Measurements from ENCODE around the gene DHX15.

Gene DHX15

DNA sequence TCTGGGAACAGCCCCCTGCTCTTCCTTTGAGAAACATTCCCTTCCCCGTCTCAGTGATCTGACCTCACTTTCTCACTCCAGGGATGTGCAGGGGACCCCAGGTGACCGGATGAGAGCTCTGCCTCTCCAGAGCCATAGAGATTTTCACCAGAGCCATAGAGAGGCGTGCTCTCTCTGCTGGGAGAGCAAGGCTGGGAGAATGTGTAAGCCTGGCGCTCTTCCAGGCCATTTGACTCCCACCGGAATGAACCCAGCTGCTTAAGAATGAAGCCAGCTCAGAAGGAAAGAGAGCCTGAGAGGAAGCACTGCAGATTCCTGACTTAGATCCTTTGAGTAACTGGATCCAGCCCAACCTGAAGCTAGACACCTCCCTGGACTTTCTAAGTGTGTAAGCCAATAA lies 106.4 kb downstream of the DHX15 start:
- no peak for DNase-seq
